ENCODE data around the gene RBM17.
"Not testable (repeated sequence)": the region's sequence is repeated elsewhere in the genome, so short reads cannot be mapped to it uniquely, and the experiment has no call there.

RBM17 gene

GRCh38 chr10:6112893-6113292 lies 24.1 kb downstream of the RBM17 start:
- no peak for DNase-seq (ENCODE audit: low spot score)

GRCh38 chr10:6114299-6114698 lies 25.5 kb downstream of the RBM17 start:
- no peak for DNase-seq (ENCODE audit: low spot score)

GRCh38 chr10:6114805-6115341 lies 26.0 kb downstream of the RBM17 start:
- DNase-seq (ENCODE audit: low spot score) = peak; percentile 79

GRCh38 chr10:6115411-6115810 lies 26.6 kb downstream of the RBM17 start:
- no peak for DNase-seq (ENCODE audit: low spot score)

- DNase-seq (ENCODE audit: low spot score) = no peak
Observed at GRCh38 chr10:6115824-6116350, 27.1 kb downstream of the RBM17 start.

GRCh38 chr10:6116806-6117205 lies 28.0 kb downstream of the RBM17 start:
- no peak for DNase-seq (ENCODE audit: low spot score)

- no peak for DNase-seq (ENCODE audit: low spot score)
Observed at GRCh38 chr10:6117711-6118110, 28.9 kb downstream of the RBM17 start.

- DNase-seq (ENCODE audit: low spot score) = no peak
Observed at GRCh38 chr10:6119423-6119822, 30.6 kb downstream of the RBM17 start.

- peak; percentile 62 for DNase-seq (ENCODE audit: low spot score)
Observed at GRCh38 chr10:6119962-6120361, 31.1 kb downstream of the RBM17 start.

- no peak for DNase-seq (ENCODE audit: low spot score)
Observed at GRCh38 chr10:6120691-6121090, 31.9 kb downstream of the RBM17 start.

GRCh38 chr10:6121146-6121545 lies 32.3 kb downstream of the RBM17 start:
- DNase-seq (ENCODE audit: low spot score) = no peak

- DNase-seq (ENCODE audit: low spot score) = no peak
Observed at GRCh38 chr10:6123532-6123931, 34.7 kb downstream of the RBM17 start.

- peak; percentile 50 for DNase-seq (ENCODE audit: low spot score)
Observed at GRCh38 chr10:6124666-6125065, 35.8 kb downstream of the RBM17 start.

- not testable (repeated sequence) for DNase-seq (ENCODE audit: low spot score)
Observed at GRCh38 chr10:6127461-6127860, 38.6 kb downstream of the RBM17 start.

- no peak for DNase-seq (ENCODE audit: low spot score)
Observed at GRCh38 chr10:6128087-6128486, 39.3 kb downstream of the RBM17 start.

GRCh38 chr10:6128591-6129251 lies 39.9 kb downstream of the RBM17 start:
- DNase-seq (ENCODE audit: low spot score) = no peak

- no peak for DNase-seq (ENCODE audit: low spot score)
Observed at GRCh38 chr10:6130848-6131470, 42.1 kb downstream of the RBM17 start.

GRCh38 chr10:6133331-6134098 lies 44.7 kb downstream of the RBM17 start:
- no peak for DNase-seq (ENCODE audit: low spot score)

- DNase-seq (ENCODE audit: low spot score) = no peak
Observed at GRCh38 chr10:6134099-6134823, 45.4 kb downstream of the RBM17 start.

GRCh38 chr10:6135039-6135438 lies 46.2 kb downstream of the RBM17 start:
- DNase-seq (ENCODE audit: low spot score) = no peak

GRCh38 chr10:6135589-6136168 lies 46.8 kb downstream of the RBM17 start:
- DNase-seq (ENCODE audit: low spot score) = no peak
